ENCODE measurements around the gene HNRNPLL. TPM values are rescaled to one million over a fixed set of nuclear protein-coding genes. Genes with fewer than 3 reads are reported as not detected.

Gene HNRNPLL
- total RNA-seq, 4 donors from 2014 or later, result 20.5 to 37.9 (median 26.8) TPM

DNA sequence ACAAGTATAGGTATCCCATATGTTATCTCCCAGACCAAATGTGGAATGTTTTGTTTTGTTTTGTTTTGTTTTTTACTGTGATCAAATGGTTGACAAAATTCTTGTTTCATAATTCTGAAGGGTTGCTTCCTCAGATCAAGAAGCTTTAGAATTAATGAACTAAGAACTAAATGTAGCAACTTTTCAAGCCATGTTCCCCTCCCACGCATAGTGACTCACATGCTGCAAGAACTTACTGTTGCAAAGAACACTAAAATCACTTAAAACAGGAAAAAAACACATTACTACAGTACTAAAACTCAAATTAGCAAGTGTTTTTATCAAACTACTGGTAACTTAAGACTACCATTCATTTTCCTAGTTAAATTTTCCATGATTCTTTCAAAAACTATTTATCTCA lies 30.6 kb downstream of the HNRNPLL start:
- TF ChIP-seq POLR2A (IDR thresholded peaks at IDR 0.05) (no peak), CTCF (IDR thresholded peaks at IDR 0.05) (no peak)
- intact Hi-C loops (cut with DNase I; ENCODE audit: low total_unique reads), result loop anchor here (10.0 kb wide), 1 partner anchor 1423 kb away; no protein-coding TSS in a partner anchor
- 65 to 71% methylated on average over 1 of the region's 1 CpG for WGBS, 2 donors
- no peak overlapping the region for H3K4me3 ChIP-seq (ENCODE audit: low read depth, poor library complexity, severe bottlenecking)
- no peak for DNase-seq (ENCODE audit: low spot score in 2 of 2)

DNA sequence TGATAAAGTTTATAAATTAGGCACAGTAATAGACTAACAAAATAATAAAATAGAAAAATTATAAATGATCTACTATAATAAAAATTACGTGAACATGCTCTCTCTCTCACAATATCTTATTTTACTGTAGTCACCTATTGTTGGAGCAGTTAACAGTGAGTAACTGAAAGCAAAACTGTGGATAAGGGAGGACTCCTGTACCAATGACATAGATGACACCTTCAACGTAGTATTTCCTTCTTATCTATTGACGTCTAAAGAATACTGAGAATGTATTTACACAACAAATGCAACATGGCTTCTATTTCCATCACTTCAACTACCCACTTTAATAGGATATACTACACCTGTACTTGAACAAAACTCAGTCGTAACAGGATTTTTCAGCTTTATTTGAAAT lies 31.5 kb downstream of the HNRNPLL start:
- TF ChIP-seq POLR2A (IDR thresholded peaks at IDR 0.05), result no peak
- TF ChIP-seq CTCF (IDR thresholded peaks at IDR 0.05), result no peak
- intact Hi-C loops (cut with DNase I; ENCODE audit: low total_unique reads), result loop anchor here (10.0 kb wide), 1 partner anchor 1424 kb away; no protein-coding TSS in a partner anchor
- no peak for DNase-seq (ENCODE audit: low spot score in 2 of 2)
- 88 to 93% methylated on average over 4 of the region's 4 CpGs for WGBS, 2 donors
- H3K4me3 ChIP-seq (ENCODE audit: low read depth, poor library complexity, severe bottlenecking), result no peak overlapping the region

- intact Hi-C loops (cut with DNase I; ENCODE audit: low total_unique reads), result no loop called here
- no peak overlapping the region for H3K4me3 ChIP-seq (ENCODE audit: low read depth, poor library complexity, severe bottlenecking)
- no peak for TF ChIP-seq POLR2A (IDR thresholded peaks at IDR 0.05)
- TF ChIP-seq CTCF (IDR thresholded peaks at IDR 0.05), result no peak
- 72 to 80% methylated on average over 5 of the region's 5 CpGs for WGBS, 2 donors
- no peak for DNase-seq (ENCODE audit: low spot score in 2 of 2)
Measured at GRCh38 chr2:38568724-38569436, 33.8 kb downstream of the HNRNPLL start.

- intact Hi-C loops (cut with DNase I; ENCODE audit: low total_unique reads), result no loop called here
- WGBS, 2 donors, result 95% methylated on average over 2 of the region's 2 CpGs
- H3K4me3 ChIP-seq (ENCODE audit: low read depth, poor library complexity, severe bottlenecking), result no peak overlapping the region
- TF ChIP-seq POLR2A (IDR thresholded peaks at IDR 0.05) (no peak), CTCF (IDR thresholded peaks at IDR 0.05) (no peak)
- no peak for DNase-seq (ENCODE audit: low spot score in 2 of 2)
Measured at GRCh38 chr2:38565333-38565732, 37.4 kb downstream of the HNRNPLL start.

GRCh38 chr2:38561691-38562090 lies 41.0 kb downstream of the HNRNPLL start:
- intact Hi-C loops (cut with DNase I; ENCODE audit: low total_unique reads), result no loop called here
- TF ChIP-seq POLR2A (IDR thresholded peaks at IDR 0.05), result no peak
- no peak for TF ChIP-seq CTCF (IDR thresholded peaks at IDR 0.05)
- DNase-seq (ENCODE audit: low spot score in 2 of 2), result no peak
- H3K4me3 ChIP-seq (ENCODE audit: low read depth, poor library complexity, severe bottlenecking), result no peak overlapping the region

DNA sequence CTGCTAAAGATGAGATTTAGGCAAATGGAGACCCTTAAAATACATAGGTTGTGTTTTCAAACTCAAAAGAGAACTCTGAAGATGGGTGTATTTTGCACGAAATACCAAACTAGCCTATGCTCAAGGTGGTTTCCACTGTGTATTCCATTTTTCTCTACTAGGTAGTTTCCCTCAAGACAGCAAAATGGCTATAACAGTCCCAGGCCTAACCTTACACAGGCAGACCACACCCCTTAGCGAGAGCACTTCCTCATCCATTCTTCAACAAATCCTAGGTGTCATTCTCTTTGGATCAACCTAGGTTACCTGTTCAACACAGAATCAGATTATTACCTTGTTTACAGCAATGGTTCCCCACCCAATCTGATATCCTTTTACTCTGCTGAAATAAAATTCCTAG lies 42.6 kb downstream of the HNRNPLL start:
- DNase-seq (ENCODE audit: low spot score in 2 of 2), result no peak
- 94 to 100% methylated on average over 2 of the region's 2 CpGs for WGBS, 2 donors
- H3K4me3 ChIP-seq (ENCODE audit: low read depth, poor library complexity, severe bottlenecking), result no peak overlapping the region
- intact Hi-C loops (cut with DNase I; ENCODE audit: low total_unique reads), result no loop called here
- no peak for TF ChIP-seq POLR2A (IDR thresholded peaks at IDR 0.05)
- TF ChIP-seq CTCF (IDR thresholded peaks at IDR 0.05), result no peak
